ENCODE results near the gene EFNB2.

EFNB2 gene, protein sequence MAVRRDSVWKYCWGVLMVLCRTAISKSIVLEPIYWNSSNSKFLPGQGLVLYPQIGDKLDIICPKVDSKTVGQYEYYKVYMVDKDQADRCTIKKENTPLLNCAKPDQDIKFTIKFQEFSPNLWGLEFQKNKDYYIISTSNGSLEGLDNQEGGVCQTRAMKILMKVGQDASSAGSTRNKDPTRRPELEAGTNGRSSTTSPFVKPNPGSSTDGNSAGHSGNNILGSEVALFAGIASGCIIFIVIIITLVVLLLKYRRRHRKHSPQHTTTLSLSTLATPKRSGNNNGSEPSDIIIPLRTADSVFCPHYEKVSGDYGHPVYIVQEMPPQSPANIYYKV
- total RNA-seq = 0 to 0.51 (median 0.11) reads per million in 18 experiments

DNA sequence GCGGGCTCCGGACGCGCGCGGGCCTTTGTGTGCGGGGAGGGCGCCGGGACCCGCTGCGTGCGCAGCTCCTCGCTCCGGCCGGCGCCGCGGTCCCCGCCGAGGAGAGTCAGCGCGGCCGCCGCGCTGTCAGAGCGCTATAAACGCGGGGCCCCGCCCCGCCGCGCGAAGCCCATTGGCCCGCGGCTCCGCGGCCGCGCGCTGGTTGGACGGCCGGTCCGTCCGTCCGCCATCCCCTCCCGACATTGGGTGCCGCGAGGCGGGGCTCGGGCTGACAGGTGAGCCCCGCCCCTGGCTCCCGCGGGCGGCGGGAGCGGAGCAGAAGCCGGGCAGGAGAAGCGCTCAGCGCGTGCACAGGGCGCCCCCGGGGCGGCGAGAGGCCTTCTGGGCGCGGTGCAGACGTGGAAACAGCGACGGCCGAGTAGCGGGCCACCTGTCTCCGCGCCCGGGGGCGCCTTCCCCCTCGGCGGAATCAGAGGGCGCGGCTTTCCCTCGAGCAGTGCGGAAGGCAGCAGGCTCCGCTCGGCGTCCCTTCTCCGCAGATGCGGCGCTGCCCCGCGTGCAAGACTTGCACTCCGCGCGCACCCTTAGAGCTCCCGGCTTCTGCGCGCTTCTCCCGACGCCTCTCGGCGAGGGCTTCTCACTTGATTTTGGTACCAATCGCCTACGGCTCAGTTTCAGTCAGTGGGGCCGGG lies at the start of gene EFNB2:
Gene EFNB2 (minus strand): TSS at position 111 of the 692 bp plus-strand sequence. CDS start 698 bp downstream, outside the sequence.
- peak; percentile 88 to 94 for DNase-seq

GRCh38 chr13:106581225-106581624 lies 45.8 kb upstream of the EFNB2 start:
- no peak for DNase-seq

GRCh38 chr13:106575896-106576295 lies 40.4 kb upstream of the EFNB2 start:
- DNase-seq = no peak

DNA sequence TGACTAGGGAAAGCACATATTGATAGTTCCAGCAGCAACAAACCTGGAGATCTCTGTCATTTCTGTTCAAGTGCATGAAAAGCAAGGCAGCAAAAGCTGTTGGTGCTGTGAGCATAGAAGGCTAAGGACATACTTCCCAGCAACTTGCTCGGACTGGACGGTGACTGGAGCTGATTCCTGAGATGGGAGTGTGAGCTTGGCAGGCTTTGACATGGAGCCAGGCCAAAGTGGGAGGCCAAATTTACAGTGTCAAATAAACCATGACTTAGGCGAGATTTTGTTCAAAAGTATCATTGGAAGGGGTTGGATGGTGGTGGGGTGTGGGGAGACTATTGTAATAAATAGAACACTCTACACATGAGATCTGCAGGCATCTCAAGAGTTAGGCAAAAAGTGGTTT lies 38.4 kb upstream of the EFNB2 start:
- no peak for DNase-seq

GRCh38 chr13:106573284-106573846 lies 37.9 kb upstream of the EFNB2 start:
- no peak for DNase-seq

DNA sequence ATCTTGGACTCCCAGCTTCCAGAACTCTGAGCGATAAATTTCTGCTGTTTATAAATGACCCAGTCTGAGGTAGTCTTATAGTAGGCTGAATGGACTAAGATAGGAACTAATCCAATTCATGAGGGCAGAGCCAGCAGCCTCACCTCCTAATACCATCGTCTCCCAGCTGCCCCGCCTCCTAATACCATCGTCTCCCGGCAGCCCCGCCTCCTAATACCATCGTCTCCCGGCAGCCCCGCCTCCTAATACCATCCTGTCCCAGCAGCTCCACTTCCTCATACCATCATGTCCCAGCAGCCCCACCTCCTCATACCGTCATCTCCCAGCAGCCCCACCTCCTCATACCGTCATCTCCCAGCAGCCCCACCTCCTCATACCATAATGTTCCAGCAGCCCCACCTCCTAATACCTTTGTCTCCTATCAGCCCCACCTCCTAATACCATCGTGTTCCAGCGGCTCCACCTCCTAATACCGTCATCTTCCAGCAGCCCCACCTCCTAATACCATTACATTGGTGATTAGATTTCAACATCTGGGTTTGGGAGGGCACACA lies 34.9 kb upstream of the EFNB2 start:
- peak; percentile 14 to 45 for DNase-seq

GRCh38 chr13:106569233-106570095 lies 34.0 kb upstream of the EFNB2 start:
- no peak for DNase-seq

- no peak for DNase-seq
These were observed 33.0 kb upstream of the EFNB2 start for GRCh38 chr13:106568299-106569003.

DNA sequence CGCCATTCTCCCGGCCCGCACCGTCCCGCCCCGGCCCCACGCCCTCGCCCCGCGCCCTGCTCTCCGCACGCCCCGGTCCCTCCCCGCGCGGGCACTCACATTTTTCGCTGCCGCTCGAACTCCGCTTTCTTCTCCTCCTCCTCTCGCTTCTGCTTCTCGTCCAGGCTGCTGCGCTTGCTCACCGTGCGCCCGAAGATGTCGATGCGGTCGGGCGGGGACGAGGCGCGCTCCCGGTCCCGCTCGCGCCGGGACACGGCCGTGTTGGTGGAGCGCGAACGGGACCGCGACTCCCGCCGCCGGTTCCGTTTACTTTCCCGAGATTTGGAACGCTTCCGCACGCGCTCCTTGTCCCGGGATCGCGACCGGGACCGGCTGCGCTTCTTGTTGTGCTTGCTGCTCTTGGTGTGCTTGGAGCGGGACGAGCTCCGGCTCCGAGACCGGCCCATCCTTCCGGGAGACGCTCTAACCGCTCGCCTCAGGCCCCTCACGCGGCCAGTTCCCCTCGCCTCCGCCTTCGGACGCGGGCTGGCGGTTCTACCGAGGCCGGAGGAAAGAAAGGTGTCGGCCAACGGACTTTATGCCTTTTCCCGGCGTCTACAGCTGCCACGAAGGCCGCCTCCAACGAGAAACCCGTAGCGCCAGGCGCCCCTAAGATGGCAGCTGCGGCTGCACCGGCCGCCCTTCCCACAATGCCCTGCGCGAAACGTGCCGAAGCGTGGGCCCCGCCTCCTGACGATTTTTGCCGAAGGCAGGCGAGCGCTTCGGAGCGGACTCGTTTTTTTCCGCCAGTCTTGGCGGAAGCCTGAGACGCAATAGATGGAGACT lies 32.2 kb upstream of the EFNB2 start, which contains the start of gene ARGLU1:
Gene ARGLU1 (minus strand): TSS at position 664 of the 825 bp plus-strand sequence. CDS start 218 bp downstream, at position 446.
- peak; percentile 93 to 95 for DNase-seq

DNA sequence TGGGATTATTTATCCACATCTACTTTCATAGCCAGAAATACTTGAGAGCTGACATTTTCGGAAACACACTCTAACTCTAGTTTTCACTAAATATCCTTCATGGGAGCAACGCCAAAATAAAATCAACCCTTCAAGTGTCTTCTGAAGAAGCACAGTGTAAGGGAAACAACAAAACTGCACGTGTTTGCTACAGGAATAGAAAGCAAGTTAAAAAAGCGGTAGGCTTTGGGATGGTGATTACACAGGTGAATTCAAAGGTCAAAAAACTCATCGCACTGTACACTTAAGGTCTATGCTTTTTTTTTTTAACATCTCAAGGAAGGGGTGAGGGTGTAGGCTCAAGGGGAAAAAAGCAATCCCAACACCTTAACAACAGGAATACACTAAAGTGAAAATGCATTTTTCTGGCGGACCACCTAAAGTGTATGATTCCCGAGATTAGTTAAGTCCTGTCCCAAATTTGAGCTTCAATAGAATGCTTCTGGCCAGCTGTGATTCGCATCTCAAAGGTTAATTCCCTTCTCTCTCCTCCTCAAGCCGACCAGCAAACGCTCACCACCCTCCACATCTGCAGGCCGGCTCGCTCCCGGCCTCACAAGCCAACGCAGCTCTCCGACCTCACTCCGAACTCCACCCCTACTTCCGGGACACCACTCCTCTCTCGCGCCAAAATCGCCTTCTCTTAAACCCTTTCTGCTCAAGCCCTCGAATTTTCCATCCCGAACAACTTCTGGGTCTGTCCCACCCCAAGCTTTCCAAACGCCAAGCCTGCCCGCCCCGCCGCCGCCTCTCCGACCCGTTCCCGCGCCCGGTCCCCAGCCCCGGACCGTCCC lies 31.4 kb upstream of the EFNB2 start:
- DNase-seq = peak; percentile 44 to 53

DNA sequence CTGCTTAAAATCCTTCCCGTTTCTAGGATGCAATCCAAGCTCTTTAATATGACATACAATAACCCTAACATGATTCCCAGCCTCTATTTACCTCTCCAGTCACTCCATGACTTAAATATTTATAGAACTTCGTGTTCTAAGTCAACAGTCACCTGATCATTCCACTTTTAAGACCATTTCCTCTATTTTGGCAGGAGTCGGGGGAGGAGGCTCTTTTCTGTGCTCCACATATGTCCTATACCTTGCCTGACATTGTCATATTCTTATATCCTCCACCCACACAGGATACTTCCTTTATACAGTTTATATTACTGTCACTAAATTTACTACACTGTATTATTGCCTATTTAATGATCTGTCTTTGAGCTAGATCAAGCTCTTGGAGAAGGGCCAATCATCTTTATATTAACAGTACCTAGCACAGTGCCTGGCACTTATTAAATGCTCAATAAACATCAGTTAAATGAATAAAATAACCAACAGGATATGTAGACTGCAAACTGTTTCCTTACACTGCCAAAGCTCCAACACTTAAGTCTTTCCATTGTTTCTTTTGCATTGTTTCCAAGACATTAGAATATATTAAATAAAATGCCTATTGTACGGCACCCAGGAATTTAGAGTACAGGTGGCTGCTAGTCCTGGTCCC lies 29.8 kb upstream of the EFNB2 start:
- peak; percentile 37 to 45 for DNase-seq

- DNase-seq = no peak
These were observed 26.8 kb upstream of the EFNB2 start for GRCh38 chr13:106562301-106562700.

GRCh38 chr13:106561551-106562170 lies 26.2 kb upstream of the EFNB2 start:
- peak; percentile 25 to 67 for DNase-seq

GRCh38 chr13:106560821-106561220 lies 25.4 kb upstream of the EFNB2 start:
- DNase-seq = no peak

DNA sequence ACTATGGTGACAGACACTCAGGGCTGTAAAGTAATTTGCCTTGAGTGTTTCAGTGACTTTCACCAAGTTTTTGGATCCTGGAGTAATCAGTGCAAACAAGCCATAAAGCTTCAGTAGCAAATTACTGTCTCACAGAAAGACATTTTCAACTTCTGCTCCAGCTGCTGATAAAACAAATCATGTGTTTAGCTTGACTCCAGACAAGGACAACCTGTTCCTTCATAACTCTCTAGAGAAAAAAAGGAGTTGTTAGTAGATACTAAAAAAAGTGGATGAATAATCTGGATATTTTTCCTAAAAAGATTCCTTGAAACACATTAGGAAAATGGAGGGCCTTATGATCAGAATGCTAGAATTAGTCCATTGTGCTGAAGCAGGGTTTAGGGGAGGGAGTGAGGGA lies 23.1 kb upstream of the EFNB2 start:
- DNase-seq = no peak

- no peak for DNase-seq
These were observed 20.3 kb upstream of the EFNB2 start for GRCh38 chr13:106555631-106556328.

- DNase-seq = no peak
These were observed 16.3 kb upstream of the EFNB2 start for GRCh38 chr13:106551751-106552150.

DNA sequence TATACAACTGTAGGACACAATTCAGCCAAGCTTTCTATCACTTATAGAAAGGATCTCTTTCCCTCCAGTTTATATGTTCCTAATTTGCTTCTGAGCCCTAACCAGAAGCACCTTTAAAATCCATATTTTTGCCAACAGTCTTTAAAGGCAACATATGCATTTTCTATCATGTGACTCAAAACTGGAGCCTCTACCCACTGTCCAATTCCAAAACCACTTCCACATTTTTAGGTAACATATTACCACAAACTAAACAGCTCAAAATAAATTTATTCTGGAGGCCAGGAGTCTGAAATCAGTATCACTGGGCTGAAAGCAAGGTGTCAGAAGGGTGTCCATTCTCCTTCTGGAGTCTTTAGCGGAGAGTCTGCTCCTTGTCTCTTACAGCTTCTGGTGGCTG lies 15.9 kb upstream of the EFNB2 start:
- peak; percentile 27 to 32 for DNase-seq

Measured in inflammatory macrophage (primary cell).